ENCODE data around the gene ACADVL.
A peak's percentile ranks its signal among the peaks of the same experiment; 100 is the strongest.

Gene ACADVL

DNA sequence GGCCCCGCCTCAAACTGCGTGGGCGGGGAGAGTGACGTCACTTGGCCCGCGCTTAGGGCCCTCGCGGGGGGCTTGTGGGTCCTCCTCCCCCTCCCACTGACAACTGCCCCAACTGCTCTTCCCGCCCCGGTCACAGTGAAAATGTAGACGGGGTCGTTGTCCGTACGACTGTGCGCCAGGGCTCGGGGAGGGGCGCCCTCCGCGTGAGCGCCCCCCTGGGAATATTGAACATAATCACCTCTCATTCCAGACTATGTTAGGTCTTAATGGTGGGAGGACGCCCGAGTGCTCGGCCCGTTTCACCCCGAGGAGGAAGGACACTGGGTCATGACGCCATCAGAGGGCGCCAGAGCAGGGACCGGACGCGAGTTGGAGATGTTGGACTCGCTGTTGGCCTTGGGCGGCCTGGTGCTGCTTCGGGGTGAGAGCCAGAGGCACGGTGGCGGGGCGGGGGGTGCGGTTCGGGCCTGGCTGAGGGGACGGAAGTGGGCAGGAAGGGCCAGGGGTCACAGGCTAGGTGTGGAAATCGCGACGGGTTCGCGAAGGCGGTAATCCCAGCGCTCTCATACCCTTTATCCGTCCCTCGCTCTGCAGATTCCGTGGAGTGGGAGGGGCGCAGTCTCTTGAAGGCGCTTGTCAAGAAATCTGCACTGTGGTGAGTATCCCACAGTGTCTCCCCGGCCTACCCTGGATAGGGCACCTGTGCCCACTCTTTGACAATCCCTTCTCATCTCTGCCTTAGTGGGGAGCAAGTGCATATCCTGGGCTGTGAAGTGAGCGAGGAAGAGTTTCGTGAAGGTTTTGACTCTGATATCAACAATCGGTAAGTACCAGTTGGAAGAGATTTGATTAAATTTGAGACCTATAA is 32.7 kb downstream of the ACADVL start, which contains the start of gene ELP5:
Gene ELP5 (plus strand): TSS at position 40 of the 868 bp plus-strand sequence. CDS start 336 bp downstream, at position 376.
- DNase-seq = peak; percentile 98

GRCh38 chr17:7253082-7253481 is 33.3 kb downstream of the ACADVL start:
- no peak for DNase-seq

DNA sequence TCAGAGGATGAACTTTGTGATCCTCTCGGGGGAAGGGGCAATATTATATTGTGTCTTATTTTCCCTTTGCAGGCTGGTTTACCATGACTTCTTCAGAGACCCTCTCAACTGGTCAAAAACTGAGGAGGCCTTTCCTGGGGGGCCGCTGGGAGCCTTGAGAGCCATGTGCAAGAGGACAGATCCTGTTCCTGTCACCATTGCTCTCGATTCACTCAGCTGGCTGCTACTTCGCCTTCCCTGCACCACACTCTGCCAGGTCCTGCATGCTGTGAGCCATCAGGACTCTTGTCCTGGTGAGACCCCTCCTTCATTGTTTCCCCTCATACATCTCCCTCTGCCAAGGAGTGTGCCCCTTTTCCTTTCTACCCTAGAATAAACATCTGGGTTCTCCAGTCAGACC is 34.8 kb downstream of the ACADVL start:
- no peak for DNase-seq

GRCh38 chr17:7256766-7257456 is 37.2 kb downstream of the ACADVL start:
- DNase-seq = no peak

- DNase-seq = peak; percentile 41
Observed at GRCh38 chr17:7258731-7259554, 39.2 kb downstream of the ACADVL start.

GRCh38 chr17:7259555-7259889 is 39.8 kb downstream of the ACADVL start:
- no peak for DNase-seq

DNA sequence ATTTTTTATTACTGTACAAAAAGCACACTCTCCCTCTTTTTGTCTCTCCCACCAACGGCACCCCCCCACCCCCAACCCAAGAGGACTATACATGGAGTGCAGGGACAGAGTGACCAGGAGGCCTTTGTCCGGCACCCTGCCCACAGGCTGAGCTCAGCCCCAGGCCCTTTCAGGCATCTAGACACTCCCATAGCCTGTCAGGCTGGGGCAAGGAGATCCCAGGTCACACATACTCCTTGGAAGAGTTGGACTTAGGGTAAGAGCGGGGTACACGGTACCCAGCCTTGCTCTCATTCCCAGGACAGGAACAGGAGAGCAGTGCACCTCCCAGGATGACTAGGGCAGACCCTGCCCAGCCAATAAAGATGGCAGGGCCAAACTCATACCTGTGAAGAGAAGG is 40.4 kb downstream of the ACADVL start:
- DNase-seq = no peak

GRCh38 chr17:7260651-7261378 is 41.1 kb downstream of the ACADVL start:
- peak; percentile 71 for DNase-seq

DNA sequence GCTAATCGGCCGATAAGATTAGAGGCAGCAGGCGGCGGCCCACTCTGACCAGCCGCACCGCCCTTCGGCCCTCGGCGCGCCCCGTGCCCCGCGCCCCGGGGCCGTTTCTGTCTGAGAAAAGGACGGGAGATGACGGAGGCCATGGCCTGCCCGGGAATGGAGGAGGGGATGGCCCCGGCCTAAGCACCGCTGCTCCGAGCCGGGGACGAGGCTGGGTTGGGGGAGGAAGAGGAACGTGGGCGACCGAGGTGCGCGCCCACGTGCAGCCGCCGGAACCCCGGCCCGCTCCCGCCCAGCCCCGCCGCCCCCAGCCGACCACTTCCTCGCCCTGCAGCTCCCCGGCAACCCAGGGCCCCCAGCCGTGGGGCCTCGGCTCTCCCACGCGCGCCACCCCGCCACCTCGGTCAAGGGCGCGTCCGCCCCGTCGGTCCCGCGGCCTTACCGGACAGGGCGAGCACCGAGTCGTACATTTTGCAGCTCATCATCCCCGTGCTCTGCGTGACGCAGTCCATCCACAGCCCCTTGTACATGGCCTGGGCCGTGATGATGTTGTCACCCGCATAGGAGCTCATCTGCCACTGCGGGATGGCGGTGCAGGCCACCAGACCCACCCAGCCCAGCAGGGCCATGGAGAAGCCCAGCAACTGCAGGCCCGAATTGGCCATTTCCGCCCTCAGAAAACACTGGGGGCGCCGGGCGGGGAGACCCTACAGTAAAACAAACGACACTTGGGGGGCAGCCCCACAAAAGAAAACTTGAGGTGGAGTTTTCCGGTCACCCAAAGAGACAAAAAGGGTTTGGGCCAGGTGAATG is 41.8 kb downstream of the ACADVL start:
- no peak for DNase-seq

- DNase-seq = no peak
Observed at GRCh38 chr17:7262192-7262934, 42.6 kb downstream of the ACADVL start, which contains the start of gene CLDN7. Gene CLDN7, minus strand, starts transcription at chr17:7262478. Its CDS starts 435 bp downstream, at chr17:7262043.

DNA sequence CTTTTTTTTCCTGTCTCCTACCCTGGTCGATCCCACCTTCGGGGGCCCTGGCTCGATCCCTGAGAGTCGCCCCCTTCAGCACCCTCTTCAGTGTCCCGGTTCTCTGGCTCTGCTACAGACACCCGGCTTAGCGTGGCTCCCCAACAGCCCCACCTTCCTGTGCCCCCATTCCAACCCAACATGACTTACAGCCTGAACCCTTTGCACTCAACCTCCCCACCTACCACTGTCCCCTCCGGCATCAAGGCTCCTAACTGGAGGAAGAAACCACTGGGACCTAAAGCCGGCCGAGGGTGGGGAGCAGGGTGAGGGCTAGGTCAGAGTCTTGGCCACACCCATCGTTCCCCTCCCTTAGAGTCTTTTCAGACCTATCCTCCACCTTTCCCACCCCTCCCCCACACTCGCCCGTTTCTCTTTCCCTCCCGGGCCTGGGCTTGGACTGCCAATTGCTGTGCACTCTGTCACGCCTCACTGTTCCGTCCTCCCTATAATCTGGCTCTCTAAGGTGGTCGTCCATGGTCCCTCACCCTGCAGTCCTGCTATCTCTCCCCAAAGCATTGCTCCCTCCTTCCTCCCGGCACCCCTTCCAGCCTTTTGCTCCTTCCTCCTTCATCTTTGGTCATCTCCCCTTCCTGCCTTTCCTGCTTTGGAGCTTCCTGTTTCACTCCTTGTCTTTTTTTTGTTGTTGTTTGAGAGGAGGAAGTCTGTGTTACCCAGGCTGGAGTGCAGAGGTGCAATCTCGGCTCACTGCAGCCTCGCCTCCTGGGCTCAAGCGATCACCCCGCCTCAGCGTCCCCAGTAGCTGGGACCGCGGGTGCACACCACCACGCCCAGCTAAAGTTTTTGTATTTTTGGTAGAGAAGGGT is 43.4 kb downstream of the ACADVL start:
- peak; percentile 83 for DNase-seq

- no peak for DNase-seq
Observed at GRCh38 chr17:7263801-7264078, 44.0 kb downstream of the ACADVL start.

DNA sequence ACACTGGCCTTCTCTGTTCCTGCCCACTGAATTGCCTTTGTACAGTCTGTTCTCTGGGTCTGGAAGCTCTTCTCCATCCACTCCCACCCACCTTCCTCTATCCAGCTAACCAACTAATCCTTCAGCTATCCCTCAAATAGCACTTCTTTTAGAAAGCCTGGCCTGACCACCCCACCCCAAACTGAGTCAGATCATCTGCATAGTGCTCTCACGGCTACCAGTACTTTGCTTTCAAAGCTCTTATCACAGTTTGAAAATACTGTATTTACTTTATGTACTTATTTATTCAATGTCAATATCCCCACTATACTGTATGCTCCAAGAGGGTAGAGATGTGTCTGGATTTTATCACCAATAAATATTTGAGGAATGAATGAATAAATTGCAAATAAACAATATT is 47.0 kb downstream of the ACADVL start:
- peak; percentile 18 for DNase-seq
